Astrocyte of the cerebellum (primary cell): Measurements from ENCODE around the gene MXD3.
"Not testable (repeated sequence)": the region's sequence is repeated elsewhere in the genome, so short reads cannot be mapped to it uniquely, and the experiment has no call there.

ENCODE experiments used
- DNase-seq: peaks from one replicate; pipeline ENCODE4 v3.0.0-alpha.2; 2011; ENCODE audit warnings: low read depth
- H3K4me3 ChIP-seq: 2 replicates; pipeline ENCODE4 v1.5.1; 2011; ENCODE audit warnings: mild to moderate bottlenecking, low read depth, low read length, moderate library complexity
- in situ Hi-C: cut with HindIII; loops from 2 replicates; pipeline ENCODE4 v1.10.0; 2017; ENCODE audit warnings: low sequenced_read_pairs
- TF ChIP-seq, protein P1 (sequence below): IDR thresholded peaks from 2 replicates; pipeline ENCODE4 v1.5.1; 2012; ENCODE audit warnings: low read length, low read depth, moderate library complexity, mild to moderate bottlenecking; ENCODE audit errors: missing control alignments

MXD3 gene

DNA sequence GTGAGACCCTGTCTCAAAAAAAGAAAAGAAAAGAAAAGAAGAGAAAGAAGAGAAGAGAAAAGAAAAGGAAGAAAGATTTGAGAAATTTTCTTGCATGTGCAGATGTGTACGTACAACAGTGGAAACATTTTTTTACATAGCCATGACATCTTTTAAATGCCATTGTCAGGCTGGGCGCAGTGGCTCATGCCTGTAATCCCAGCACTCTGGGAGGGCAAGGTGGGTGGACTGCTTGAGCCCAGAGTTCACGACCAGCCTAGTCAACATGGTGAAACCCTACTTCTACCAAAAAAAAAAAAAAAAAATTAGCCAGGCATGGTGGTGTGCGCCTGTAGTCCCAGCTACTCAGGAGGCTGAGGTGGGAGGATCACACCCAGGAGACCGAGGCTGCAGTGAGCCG is 33.2 kb upstream of the MXD3 start:
- DNase-seq, result no peak
- H3K4me3 ChIP-seq, result no peak overlapping the region
- TF ChIP-seq, protein P1, sequence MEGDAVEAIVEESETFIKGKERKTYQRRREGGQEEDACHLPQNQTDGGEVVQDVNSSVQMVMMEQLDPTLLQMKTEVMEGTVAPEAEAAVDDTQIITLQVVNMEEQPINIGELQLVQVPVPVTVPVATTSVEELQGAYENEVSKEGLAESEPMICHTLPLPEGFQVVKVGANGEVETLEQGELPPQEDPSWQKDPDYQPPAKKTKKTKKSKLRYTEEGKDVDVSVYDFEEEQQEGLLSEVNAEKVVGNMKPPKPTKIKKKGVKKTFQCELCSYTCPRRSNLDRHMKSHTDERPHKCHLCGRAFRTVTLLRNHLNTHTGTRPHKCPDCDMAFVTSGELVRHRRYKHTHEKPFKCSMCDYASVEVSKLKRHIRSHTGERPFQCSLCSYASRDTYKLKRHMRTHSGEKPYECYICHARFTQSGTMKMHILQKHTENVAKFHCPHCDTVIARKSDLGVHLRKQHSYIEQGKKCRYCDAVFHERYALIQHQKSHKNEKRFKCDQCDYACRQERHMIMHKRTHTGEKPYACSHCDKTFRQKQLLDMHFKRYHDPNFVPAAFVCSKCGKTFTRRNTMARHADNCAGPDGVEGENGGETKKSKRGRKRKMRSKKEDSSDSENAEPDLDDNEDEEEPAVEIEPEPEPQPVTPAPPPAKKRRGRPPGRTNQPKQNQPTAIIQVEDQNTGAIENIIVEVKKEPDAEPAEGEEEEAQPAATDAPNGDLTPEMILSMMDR, result no peak
- in situ Hi-C loops, result loop anchor here (5.0 kb wide), 1 partner anchor 62 kb away; the partner anchor contains the start of gene F12

DNA sequence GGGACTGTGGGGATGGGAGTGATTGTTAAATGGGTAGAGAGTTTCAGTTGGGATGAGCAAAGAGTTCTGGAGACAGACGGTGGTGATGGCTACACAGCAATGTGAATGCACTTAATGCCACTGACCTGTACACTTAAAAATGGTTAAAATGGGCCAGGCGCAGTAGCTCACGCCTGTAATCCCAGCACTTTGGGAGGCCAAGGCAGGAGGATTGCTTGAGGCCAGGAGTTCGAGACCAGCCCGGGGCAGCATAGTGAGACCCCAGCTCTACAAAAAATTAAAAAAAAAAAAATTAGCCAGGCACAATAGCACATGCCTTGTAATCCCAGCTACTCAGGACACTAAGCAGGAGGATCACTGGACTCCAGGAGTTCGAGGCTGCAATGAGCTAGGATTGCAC is 32.1 kb upstream of the MXD3 start:
- H3K4me3 ChIP-seq, result no peak overlapping the region
- in situ Hi-C loops, result no loop called here
- DNase-seq, result no peak
- TF ChIP-seq, protein P1, result no peak

DNA sequence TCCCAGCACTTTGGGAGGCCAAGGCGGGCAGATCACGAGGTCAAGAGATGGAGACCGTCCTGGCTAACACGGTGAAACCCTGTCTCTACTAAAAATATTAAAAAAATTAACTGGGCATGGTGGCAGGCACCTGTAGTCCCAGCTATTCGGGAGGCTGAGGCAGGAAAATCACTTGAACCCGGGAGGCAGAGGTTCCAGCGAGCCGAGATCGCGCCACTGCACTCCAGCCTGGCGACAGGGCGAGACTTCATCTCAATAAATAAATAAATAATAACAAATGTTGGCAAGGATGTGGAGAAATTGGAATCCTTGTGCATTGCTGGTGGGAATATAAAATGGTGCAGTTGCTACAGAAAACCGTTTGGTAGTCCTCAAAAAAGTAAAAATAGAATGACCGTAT is 31.3 kb upstream of the MXD3 start:
- in situ Hi-C loops, DNase-seq, H3K4me3 ChIP-seq: not testable (repeated sequence)

DNA sequence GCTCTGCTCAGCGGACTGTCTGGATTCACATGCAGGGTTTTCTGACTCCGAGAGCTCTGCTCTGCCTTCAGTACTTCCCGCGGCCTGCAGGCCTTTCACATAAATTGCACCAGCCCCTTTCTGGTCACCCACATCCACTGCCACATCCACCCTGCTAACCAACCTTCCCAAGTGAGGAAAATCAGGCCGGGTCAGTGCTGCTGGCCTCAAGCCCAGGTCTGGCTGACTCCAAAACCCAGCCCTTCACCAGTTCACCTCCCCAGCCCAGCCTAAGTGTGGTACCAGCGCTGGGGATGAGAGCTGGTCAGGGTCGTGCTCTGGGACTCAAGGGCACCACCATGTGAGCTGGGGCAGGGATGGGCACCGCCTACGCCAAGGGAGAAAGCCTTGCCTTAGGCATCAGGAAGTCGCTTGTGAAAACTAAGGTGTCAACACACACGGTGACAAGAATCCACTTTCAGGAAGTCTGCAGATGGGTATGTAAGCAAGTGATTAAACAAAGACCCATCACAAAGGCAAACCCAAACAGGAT is 27.5 kb upstream of the MXD3 start:
- DNase-seq, result no peak
- no peak overlapping the region for H3K4me3 ChIP-seq
- TF ChIP-seq, protein P1, result no peak
- in situ Hi-C loops, result no loop called here

DNA sequence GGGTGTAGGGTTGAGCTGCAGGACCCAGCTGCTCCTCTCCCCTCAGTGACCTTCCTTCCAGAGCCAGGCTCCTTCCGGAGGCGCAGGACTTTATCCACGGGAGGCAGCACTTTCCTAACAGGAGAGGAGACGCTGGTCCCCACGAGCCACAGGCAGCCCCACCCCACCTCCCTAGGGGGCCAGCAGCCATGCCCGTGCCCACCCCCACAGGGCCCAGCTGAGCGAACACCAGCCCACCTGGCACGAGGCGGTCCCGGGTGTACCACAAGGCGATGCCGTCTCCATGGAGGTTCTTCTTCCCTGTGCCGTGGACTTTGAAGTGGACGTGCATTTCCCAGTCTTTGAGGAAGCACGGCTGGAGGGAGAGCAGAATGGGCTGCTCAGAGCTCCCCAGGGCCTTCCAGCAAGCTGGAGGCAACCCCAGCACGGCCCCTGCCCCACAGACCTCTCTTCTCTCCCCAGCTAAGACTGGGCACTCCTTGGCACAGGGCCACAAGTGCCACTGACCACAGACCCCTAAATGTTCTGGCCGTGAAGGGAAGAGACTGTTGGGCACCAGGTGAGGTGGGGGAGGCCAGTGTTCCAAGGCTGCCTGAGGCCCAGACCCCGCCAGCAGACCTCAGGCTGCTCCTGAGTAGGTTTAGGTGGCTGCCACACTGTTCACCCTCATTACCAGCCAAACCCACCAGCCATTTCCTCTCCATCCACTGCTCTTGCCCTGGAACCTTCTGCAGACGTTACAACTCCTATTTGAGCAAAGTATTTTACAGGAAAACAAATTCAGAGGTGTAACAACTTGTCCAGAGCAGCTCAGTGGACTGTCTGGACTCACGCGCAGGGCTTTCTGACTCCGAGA is 26.8 kb upstream of the MXD3 start:
- in situ Hi-C loops, result no loop called here
- no peak overlapping the region for H3K4me3 ChIP-seq
- TF ChIP-seq, protein P1, result no peak
- DNase-seq, result no peak

DNA sequence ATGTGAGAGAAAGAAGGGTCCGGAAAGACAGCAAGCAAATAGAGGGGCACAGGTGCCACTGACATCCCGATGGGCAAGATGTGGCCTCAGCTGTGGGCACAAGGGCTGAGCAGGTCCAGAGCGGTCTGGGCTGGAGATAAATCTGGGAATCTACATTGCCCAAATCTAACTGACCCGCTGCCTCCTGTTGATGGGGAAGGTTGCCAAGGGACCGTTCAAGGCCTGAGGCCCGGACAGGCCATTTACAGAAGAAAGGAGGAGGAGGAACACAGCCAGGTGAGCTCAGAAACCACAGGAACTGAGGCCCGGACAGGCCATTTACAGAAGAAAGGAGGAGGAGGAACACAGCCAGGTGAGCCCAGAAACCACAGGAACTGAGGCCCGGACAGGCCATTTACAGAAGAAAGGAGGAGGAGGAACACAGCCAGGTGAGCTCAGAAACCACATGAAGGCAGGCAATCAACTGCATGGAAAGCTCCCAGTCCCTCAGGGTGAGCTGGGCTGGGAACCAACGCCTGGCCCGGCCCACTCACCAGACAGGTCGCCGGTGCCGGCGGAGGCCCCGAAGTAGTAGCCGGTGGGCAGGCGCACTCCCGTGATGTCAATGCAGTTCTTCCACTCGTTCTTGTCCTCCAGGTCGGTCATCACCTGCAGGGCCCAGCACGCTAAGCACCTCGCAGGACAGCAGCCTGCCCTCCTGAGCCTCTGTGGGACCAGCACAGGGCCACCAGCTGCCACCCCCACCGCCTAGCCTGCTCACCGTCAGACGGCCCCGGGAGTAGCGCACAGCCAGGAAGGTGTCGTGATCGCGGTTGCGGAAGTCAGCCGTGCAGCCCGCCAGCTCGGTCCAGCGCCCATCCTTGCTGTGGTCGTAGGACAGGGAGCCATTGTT is 25.2 kb upstream of the MXD3 start:
- in situ Hi-C loops, result no loop called here
- H3K4me3 ChIP-seq, result no peak overlapping the region
- no peak for DNase-seq
- TF ChIP-seq, protein P1, result no peak
